ENCODE measurements around the gene NPTXR.

GRCh38 chr22:38879108-38879729 is 35.4 kb upstream of the NPTXR start:
- TF ChIP-seq POLR2A (IDR thresholded peaks at IDR 0.05): no peak
- no peak for TF ChIP-seq CTCF (IDR thresholded peaks at IDR 0.05)

Data from lower leg skin (tissue), 3 donors.